Measurements from ENCODE around the gene SLC26A1. TPM values are rescaled to one million over a fixed set of nuclear protein-coding genes. Genes with fewer than 3 reads are reported as not detected.

Gene SLC26A1
- total and polyA plus RNA-seq, 2 of the 13 experiments (the other 11 are each of a cell fraction or from before 2014, with no cell fraction given) = 5.4 to 22.9 TPM

- TF ChIP-seq PREB (CRISPR knock-in tag; IDR thresholded peaks at IDR 0.05) = no peak
- TF ChIP-seq ZNF101 (CRISPR knock-in tag; IDR thresholded peaks at IDR 0.05; ENCODE audit: borderline replicate concordance, low read depth) = no peak
- TF ChIP-seq PAWR (CRISPR knock-in tag; IDR thresholded peaks at IDR 0.05; ENCODE audit: borderline replicate concordance) = no peak
Measured at GRCh38 chr4:1008840-1009541, 15.8 kb upstream of the SLC26A1 start (continued).

GRCh38 chr4:1006856-1007255 is 13.7 kb upstream of the SLC26A1 start:
- in situ Hi-C loops (cut with HindIII; ENCODE audit: extremely low pct_ligation_motif_present, low pct_unique_long_range_greater_than_20kb) (no loop called here), intact Hi-C loops (cut with micrococcal nuclease; ENCODE audit: unreplicated experiment) (no loop called here)
- no TSS peak for BruUV-seq (replicated peaks)
- Histone ChIP-seq H3K4me2 (ENCODE audit: low read depth, low read length) (no peak overlapping the region), H2AFZ (ENCODE audit: low read length) (no peak overlapping the region), H3K36me3 (replicated peaks in 1 of 2; ENCODE audit: control insufficient read depth in 1 of 2, insufficient read depth in 2 of 2, low read length in 2 of 2) (no peaks in the 10 kb centered on the region), H4K20me1 (ENCODE audit: insufficient read depth, low read length) (no peaks in the 10 kb centered on the region), H3K4me1 (ENCODE audit: insufficient read depth, low read length) (peaks cover 24% of the 10 kb centered on the region), H3K27ac (ENCODE audit: extremely low read length, insufficient read depth, low read length) (no peak overlapping the region), H3K9me3 (ENCODE audit: low read length) (no peaks in the 10 kb centered on the region), H3K9ac (ENCODE audit: insufficient read depth, low read depth, low read length) (no peak overlapping the region), H3K79me2 (ENCODE audit: insufficient read depth, low read length) (no peaks in the 10 kb centered on the region), H3K4me3 (replicated peaks in 1 of 3; ENCODE audit: insufficient read depth in 1 of 3, low read depth in 2 of 3, low read length in 3 of 3) (no peak overlapping the region), H3K27me3 (ENCODE audit: control insufficient read depth in 1 of 2, insufficient read depth in 2 of 2, low read length in 2 of 2) (peaks cover 9 to 38% of the 10 kb centered on the region in 2 experiments)
- WGBS (ENCODE audit: low lambda C conversion rate) = 49% methylated on average over 5 of the region's 5 CpGs
- DNase-seq (ENCODE audit: low spot score) (no peak), FAIRE-seq (no peak), ATAC-seq (no peak)
- ChIA-PET CTCF (ENCODE audit: low intra/inter-chr PET ratio, low total read pairs) (no interaction called here), POLR2A (interaction anchor here (1.1 kb wide), 1 partner anchor 11 kb away, joined by 3 read pairs; no protein-coding TSS in a partner anchor)
- TF ChIP-seq CCDC6 (CRISPR knock-in tag; IDR thresholded peaks at IDR 0.05) = no peak
- TF ChIP-seq, protein P1, sequence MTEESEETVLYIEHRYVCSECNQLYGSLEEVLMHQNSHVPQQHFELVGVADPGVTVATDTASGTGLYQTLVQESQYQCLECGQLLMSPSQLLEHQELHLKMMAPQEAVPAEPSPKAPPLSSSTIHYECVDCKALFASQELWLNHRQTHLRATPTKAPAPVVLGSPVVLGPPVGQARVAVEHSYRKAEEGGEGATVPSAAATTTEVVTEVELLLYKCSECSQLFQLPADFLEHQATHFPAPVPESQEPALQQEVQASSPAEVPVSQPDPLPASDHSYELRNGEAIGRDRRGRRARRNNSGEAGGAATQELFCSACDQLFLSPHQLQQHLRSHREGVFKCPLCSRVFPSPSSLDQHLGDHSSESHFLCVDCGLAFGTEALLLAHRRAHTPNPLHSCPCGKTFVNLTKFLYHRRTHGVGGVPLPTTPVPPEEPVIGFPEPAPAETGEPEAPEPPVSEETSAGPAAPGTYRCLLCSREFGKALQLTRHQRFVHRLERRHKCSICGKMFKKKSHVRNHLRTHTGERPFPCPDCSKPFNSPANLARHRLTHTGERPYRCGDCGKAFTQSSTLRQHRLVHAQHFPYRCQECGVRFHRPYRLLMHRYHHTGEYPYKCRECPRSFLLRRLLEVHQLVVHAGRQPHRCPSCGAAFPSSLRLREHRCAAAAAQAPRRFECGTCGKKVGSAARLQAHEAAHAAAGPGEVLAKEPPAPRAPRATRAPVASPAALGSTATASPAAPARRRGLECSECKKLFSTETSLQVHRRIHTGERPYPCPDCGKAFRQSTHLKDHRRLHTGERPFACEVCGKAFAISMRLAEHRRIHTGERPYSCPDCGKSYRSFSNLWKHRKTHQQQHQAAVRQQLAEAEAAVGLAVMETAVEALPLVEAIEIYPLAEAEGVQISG (CRISPR knock-in tag; IDR thresholded peaks at IDR 0.05) = no peak
- no peak for TF ChIP-seq TBP (CRISPR knock-in tag; IDR thresholded peaks at IDR 0.05)
- no peak for TF ChIP-seq SIX4 (CRISPR knock-in tag; IDR thresholded peaks at IDR 0.05)
- TF ChIP-seq ZFP36 (IDR thresholded peaks at IDR 0.05; ENCODE audit: borderline replicate concordance, low read depth, low read length, partially characterized antibody) = no peak
- no peak for TF ChIP-seq SIN3B (IDR thresholded peaks at IDR 0.05; ENCODE audit: low read length)
- no peak for TF ChIP-seq TAF15 (IDR thresholded peaks at IDR 0.05; ENCODE audit: low read depth, low read length, poor library complexity, severe bottlenecking)
- TF ChIP-seq PRDM15 (CRISPR knock-in tag; IDR thresholded peaks at IDR 0.05) = no peak
- no peak for TF ChIP-seq SOX13 (IDR thresholded peaks at IDR 0.05)
- TF ChIP-seq SOX13 (CRISPR knock-in tag; conservative IDR thresholded peaks at IDR 0.05 in 1 of 2, IDR thresholded peaks at IDR 0.05 in 1 of 2) = no peak
- no peak for TF ChIP-seq TBL1XR1 (IDR thresholded peaks at IDR 0.05; ENCODE audit: borderline replicate concordance, low read length, partially characterized antibody)

All from HepG2 (cell line).